HG02943 (cell line): Measurements from ENCODE around the gene CEMIP.

Source experiments
- ATAC-seq: cut with Tn5 transposase; IDR thresholded peaks from one replicate; pipeline ENCODE4 v1.9.1; 2021; ENCODE audit warnings: mild to moderate bottlenecking, low read depth, moderate library complexity; ENCODE audit not compliant: unreplicated experiment

The CEMIP gene

DNA sequence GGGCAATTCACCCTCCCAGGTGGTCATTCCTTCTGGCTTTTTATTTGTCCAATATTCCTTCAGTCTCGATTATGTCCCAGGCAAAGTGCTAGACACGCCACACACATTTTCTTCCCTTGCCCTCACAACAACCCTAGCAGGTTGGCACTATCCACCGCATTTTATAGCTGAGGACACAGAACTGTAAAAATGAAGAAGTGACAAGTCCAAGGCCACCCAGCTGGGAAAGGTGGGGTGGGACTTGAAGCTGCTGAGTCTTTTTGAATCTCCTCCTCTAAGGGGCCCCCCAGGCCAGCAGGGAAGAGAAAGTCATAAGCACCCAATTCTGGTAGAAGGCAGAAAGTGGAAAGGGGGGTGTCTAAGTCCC is 60.6 kb downstream of the CEMIP start:
- no peak for ATAC-seq

DNA sequence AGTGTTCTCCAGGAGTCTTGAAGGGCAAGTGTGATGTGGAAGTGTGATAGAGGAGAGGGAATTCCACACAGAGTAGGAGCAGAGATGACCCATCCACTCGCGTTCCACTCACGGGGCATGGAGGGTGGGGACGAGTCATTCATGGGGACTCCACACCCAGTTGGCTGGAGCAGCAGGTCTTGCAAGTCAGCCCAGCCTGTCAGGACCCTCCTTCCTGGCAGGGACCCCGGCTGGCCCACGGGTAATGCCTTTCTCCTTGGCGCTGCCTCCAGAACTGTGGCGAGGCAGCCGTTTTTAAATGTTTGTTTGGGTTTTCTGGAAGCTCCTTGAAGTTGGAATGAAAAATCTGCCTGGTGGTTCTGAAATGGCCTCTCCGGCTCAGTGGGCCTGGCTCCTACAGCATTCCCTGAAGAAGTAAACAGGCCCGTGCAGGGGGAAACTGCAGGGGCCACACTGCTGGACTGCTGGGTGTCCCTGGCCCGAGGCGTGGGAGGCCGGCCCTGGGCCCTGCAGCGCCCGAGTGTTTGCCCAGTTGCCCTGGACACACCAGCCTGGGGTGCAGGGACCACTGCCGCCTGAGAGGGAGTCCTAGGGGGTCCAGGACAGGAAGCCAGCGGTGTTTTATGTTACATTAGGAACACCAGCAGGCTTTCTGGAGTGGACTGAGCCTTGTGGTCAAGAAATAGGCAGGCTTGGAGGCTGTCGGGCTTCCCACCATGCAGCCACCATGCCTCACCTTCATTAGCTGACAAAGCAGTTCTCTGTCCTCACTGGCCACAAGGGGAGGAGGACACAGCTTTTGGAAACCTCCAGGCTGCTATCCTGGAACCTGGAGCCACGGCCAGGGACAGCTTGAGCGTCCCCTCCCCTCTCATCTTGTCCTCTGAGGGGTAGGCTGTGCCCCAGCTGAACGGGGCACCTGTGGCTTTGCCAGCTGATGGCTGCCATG is 61.3 kb downstream of the CEMIP start:
- no peak for ATAC-seq

GRCh38 chr15:80841541-80841940 is 62.4 kb downstream of the CEMIP start:
- ATAC-seq, result no peak

DNA sequence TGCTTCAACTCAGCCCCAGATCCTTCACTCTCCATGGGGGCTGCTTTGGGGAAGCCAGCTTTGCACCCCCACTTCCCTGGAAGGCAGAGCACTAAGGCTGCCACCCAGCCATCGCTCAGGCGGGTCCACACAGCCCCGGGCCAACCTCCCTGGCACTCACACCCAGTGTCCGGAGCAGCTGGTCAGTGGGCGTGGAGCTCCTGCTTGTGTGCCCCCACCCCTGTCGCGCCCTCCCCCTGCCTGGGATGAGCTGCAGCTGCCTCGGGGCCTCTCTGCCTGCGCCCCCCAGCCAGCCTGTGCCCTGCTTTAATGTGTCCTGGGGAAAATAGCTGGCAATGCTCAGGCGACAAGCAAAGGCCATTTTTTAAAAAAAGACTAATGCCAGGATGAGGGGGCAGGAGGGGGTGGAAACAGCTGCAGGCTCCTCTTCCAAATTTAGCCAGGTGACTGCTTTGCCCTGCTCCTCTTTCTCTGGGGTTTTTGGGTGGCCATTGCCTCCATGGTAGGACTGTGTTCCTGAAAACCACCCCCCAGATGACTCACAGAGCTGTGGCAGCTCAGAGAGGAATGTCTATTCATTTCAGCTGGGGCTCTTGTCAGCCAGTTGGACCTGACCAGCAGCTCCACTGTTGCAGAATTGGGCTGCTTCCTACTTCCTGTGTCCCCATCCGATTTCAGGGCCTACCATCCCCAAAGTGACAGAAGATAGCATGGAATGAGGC is 65.0 kb downstream of the CEMIP start:
- ATAC-seq, result no peak

DNA sequence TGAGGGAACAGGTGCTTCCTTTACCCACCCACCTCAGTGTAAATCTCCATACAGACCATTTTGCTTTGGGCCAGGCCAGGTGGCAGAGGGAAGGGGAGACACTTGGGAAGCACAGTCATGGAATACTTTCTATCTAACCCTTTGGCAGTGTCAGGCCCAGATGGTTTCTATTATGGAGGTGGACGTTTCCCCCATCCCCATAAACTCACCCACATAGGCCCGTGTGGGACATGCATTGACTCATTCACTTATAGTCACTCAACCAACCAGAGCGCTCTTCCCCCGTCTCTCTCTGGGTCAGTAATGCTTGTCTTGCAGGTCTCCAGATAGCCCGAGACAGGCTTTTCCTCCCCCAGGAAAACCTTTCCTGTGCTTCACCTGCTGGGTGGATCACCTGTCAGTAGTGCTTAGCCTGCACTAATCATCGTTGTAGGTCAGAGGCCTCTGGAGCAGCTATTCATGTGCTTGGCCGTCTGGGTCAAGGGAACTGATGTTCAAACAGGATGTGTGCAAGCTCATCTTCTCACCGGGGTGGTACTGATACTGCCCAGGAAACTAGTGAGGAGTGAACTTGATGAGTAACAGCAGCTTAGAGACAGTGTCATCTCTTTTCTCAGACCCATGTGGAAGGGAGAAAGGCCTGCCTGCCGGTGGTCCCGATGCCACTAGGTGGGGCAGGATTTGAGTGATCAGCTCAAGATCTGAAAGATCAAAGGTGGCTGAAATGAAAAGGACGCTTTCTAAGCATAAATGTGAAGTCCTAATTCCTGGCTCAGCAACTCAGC is 67.1 kb downstream of the CEMIP start:
- ATAC-seq, result no peak

DNA sequence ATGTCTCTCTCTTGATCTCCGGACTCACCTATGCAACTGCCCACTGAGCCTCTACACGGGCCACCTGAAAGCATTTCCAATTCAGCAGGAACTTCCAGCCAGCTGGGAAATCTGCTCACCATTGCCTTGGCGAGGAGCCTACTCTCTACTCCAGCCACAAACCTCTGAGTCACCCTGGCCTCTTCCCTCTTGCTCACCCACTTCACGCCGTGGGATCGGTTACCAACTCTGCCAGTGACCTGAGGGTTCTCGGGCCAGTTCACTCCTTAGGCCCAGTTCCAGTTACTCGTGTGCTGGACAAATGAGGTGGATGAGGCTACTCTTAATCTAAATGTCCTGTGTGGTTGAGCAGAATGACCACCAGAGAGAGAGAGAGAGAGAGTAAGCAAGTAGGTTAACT is 70.1 kb downstream of the CEMIP start:
- ATAC-seq, result no peak

GRCh38 chr15:80850941-80851451 is 71.8 kb downstream of the CEMIP start:
- ATAC-seq, result no peak

- no peak for ATAC-seq
These were observed 73.5 kb downstream of the CEMIP start for GRCh38 chr15:80852676-80853075.

- ATAC-seq, result no peak
These were observed 74.9 kb downstream of the CEMIP start for GRCh38 chr15:80854104-80854503.

DNA sequence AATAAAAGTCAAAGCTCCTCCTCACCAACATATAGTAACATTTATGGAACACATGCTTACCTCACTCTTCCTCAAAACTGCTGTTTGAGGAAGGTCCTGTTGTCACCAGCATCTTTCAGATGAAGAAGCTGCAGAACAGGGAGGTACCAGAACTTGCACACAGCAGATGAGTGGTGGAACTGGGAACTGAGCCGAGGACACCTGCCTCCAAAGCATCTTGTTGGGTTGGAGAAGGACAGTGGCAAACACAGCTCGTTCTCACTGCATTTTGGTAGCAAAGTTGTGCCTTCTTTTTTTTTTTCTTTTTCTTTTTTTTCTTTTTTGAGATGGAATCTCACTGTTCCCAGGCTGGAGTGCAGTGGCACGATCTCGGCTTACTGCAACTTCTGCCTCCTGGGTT is 76.0 kb downstream of the CEMIP start:
- ATAC-seq, result no peak

DNA sequence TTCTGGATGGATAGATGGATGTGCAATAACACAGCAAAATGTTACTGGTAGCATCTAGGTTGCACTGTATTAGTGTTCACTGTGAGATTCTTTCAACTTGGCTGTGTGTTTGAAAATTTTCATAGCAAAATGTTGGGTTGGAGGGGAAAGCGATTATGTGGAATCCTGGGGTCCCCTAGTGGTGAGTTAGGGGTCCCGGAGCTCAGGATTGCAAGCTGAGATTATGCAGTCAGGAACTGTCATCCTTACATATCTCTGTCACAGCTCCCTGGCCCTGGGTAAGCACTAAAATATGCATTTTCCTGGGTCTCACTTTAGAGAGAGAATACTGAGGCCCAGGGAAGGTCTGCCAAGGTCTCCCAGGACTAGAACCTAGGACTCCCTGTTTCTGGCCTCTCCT is 77.2 kb downstream of the CEMIP start:
- ATAC-seq, result no peak

DNA sequence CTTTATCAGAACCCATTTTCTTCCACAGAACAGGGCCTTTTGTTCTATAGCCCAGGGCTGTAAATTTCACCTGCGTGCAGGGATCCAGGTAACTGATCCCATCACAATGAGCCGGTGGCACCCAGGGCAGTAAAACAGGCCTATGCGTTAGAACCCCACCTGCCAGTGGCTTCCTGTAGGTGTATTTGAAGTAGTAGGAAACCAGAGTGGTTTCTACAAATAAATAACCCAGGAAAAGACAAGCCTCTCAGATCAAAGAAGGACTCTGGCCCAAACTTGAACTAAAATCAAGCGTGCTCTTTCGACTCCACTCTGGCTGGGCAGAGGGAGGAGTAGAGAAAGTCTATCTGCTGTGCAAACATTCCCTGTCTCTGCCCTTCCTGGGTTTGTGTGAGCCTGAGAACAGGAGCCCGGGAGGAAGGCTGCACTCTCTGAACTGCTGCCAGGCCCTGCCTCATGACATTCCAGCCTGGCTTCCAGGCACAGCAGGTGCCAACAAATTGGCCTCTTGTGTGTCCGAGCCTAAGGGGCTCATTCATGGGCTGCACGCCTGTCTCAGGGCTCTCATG is 77.7 kb downstream of the CEMIP start:
- no peak for ATAC-seq

GRCh38 chr15:80861731-80862170 is 82.6 kb downstream of the CEMIP start:
- ATAC-seq, result no peak

- ATAC-seq, result no peak
These were observed 85.5 kb downstream of the CEMIP start for GRCh38 chr15:80864666-80865065.

DNA sequence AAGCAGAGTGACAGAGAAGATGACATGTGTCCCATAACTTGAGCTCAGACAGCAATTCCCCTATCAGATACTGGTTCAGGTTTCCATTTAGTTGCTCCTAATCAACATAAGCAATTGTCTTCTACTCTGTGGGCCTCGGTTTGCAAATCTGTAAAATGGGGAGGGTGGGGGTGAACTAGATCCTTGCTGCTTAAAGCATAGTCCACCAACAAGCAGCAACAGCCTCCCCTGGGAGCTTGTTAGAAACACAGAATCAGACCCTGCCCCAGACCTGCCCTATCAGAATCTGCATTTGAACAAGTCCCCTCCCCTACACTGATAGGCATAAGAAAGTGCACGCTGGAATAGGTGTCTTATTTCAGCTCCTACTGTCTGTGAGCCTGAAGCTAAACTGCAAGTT is 87.8 kb downstream of the CEMIP start:
- no peak for ATAC-seq

GRCh38 chr15:80870366-80870765 is 91.2 kb downstream of the CEMIP start:
- no peak for ATAC-seq

DNA sequence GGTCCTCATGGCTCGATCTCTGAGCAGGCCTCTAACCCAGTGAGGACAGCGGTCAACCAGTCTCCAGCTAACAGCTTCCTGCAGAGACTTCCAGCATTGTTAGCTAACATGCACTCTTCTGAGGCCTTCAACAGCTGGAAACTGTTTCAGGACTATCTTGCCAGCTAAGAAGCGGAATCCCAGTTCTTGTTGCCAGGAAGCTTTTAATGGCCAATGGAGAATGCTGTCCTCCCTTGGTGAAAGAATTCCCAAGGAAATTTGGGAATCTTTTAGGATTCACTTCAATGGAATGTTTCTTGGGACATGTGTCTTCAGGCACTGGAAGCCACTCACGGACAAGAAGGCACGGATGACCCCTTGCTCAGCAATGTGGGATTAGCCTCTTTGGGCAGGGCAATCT is 91.7 kb downstream of the CEMIP start:
- ATAC-seq, result no peak

- ATAC-seq, result no peak
These were observed 92.7 kb downstream of the CEMIP start for GRCh38 chr15:80871858-80872257.

- no peak for ATAC-seq
These were observed 94.3 kb downstream of the CEMIP start for GRCh38 chr15:80873366-80873952.
